ENCODE data around the gene CTBP2. TPM values are rescaled to one million over a fixed set of nuclear protein-coding genes. Genes with fewer than 3 reads are reported as not detected.

The CTBP2 gene
- total RNA-seq, 1 experiment from 2014 or later: 191 TPM

GRCh38 chr10:124971276-124971675 lies 189.1 kb downstream of the CTBP2 start (continued):
- no peak for TF ChIP-seq AR (CRISPR knock-in tag; IDR thresholded peaks at IDR 0.05)
- TF ChIP-seq ZNF121 (CRISPR knock-in tag; IDR thresholded peaks at IDR 0.05): no peak
- no peak for TF ChIP-seq JAZF1 (CRISPR knock-in tag; IDR thresholded peaks at IDR 0.05)
- TF ChIP-seq ZNF232 (CRISPR knock-in tag; IDR thresholded peaks at IDR 0.05): no peak
- TF ChIP-seq SP1 (CRISPR knock-in tag; conservative IDR thresholded peaks at IDR 0.05): no peak
- TF ChIP-seq ZNF416 (CRISPR knock-in tag; IDR thresholded peaks at IDR 0.05): no peak
- no peak for TF ChIP-seq TP53 (CRISPR knock-in tag; IDR thresholded peaks at IDR 0.05)

GRCh38 chr10:124967255-124967654 lies 193.1 kb downstream of the CTBP2 start:
- Mint-ChIP-seq H3K27ac (no peak overlapping the region), H3K27me3 (ENCODE audit: low read depth) (no peaks in the 10 kb centered on the region), H3K9me3 (no peaks in the 10 kb centered on the region), H3K4me3 (no peak overlapping the region), H3K4me1 (no peaks in the 10 kb centered on the region), H3K36me3 (peaks cover 13% of the 10 kb centered on the region; the same call in 1 of the 2 replicates)
- TF ChIP-seq NR2C2 (CRISPR knock-in tag; IDR thresholded peaks at IDR 0.05): no peak
- no peak for TF ChIP-seq GTF2I (CRISPR knock-in tag; conservative IDR thresholded peaks at IDR 0.05)
- no peak for TF ChIP-seq ZNF232 (CRISPR knock-in tag; IDR thresholded peaks at IDR 0.05)
- TF ChIP-seq E2F5 (CRISPR knock-in tag; IDR thresholded peaks at IDR 0.05): no peak
- no peak for TF ChIP-seq ZNF281 (CRISPR knock-in tag; IDR thresholded peaks at IDR 0.05)
- TF ChIP-seq CBFB (CRISPR knock-in tag; IDR thresholded peaks at IDR 0.05; ENCODE audit: low read depth): no peak
- TF ChIP-seq ZNF416 (CRISPR knock-in tag; IDR thresholded peaks at IDR 0.05): no peak
- TF ChIP-seq TEAD4 (CRISPR knock-in tag; IDR thresholded peaks at IDR 0.05): no peak
- TF ChIP-seq ELF4 (CRISPR knock-in tag; IDR thresholded peaks at IDR 0.05; ENCODE audit: low read depth): no peak
- ATAC-seq: no peak
- ChIA-PET POLR2A (no interaction called here), CTCF (no interaction called here)
- DNase-seq (ENCODE audit: low spot score): no peak

GRCh38 chr10:124966008-124966407 lies 194.4 kb downstream of the CTBP2 start:
- ChIA-PET CTCF (no interaction called here), POLR2A (no interaction called here)
- no peak overlapping the region for H3K27ac Mint-ChIP-seq
- TF ChIP-seq E2F1 (CRISPR knock-in tag; IDR thresholded peaks at IDR 0.05): no peak
- no peak for TF ChIP-seq SMAD3 (CRISPR knock-in tag; IDR thresholded peaks at IDR 0.05; ENCODE audit: borderline replicate concordance)
- no peak for TF ChIP-seq E2F4 (CRISPR knock-in tag; IDR thresholded peaks at IDR 0.05; ENCODE audit: borderline replicate concordance, low read depth)
- no peak for TF ChIP-seq AFF4 (CRISPR knock-in tag; IDR thresholded peaks at IDR 0.05; ENCODE audit: borderline replicate concordance)
- TF ChIP-seq CREB1 (CRISPR knock-in tag; IDR thresholded peaks at IDR 0.05): no peak
- no peak for TF ChIP-seq RELA (CRISPR knock-in tag; IDR thresholded peaks at IDR 0.05; ENCODE audit: borderline replicate concordance)
- TF ChIP-seq FOXP1 (CRISPR knock-in tag; IDR thresholded peaks at IDR 0.05; ENCODE audit: borderline replicate concordance): no peak
- H3K4me3 Mint-ChIP-seq: no peak overlapping the region
- no peak for ATAC-seq
- H3K36me3 Mint-ChIP-seq: peaks cover 12% of the 10 kb centered on the region; the same call in 1 of the 2 replicates
- no peaks in the 10 kb centered on the region for H3K27me3 Mint-ChIP-seq (ENCODE audit: low read depth)
- no peak for DNase-seq (ENCODE audit: low spot score)
- H3K9me3 Mint-ChIP-seq: no peaks in the 10 kb centered on the region
- no peaks in the 10 kb centered on the region for H3K4me1 Mint-ChIP-seq

Data from WTC11 (cell line).